H4 (cell line): ENCODE data around the gene ZNF682. TPM values are rescaled to one million over a fixed set of nuclear protein-coding genes. Genes with fewer than 3 reads are reported as not detected.
"Not testable (repeated sequence)": the region's sequence is repeated elsewhere in the genome, so short reads cannot be mapped to it uniquely, and the experiment has no call there.

ENCODE experiments used
- DNase-seq: peaks from one replicate; pipeline ENCODE4 v3.0.0-alpha.2; 2015; ENCODE audit warnings: low spot score
- total RNA-seq: library from RNA; depleted of rRNA; stranded (reverse); fragments of >200 nt; shearing (Covaris generic); gene quantifications from 2 replicates; pipeline ENCODE4 v1.2.3, GENCODE V29; 2014; rRNA removed

The ZNF682 gene
- total RNA-seq, 1 experiment from 2014 or later, result 2.1 TPM

GRCh38 chr19:19997656-19998268 lies 41.5 kb downstream of the ZNF682 start:
- DNase-seq, result no peak

GRCh38 chr19:19966862-19967261 lies 72.4 kb downstream of the ZNF682 start:
- no peak for DNase-seq

GRCh38 chr19:19966126-19966525 lies 73.2 kb downstream of the ZNF682 start:
- DNase-seq, result not testable (repeated sequence)

GRCh38 chr19:19964416-19964815 lies 74.9 kb downstream of the ZNF682 start:
- DNase-seq, result no peak

GRCh38 chr19:19959151-19959799 lies 80.0 kb downstream of the ZNF682 start:
- DNase-seq, result peak; percentile 9

- not testable (repeated sequence) for DNase-seq
These were observed 81.5 kb downstream of the ZNF682 start for GRCh38 chr19:19957766-19958165.

- DNase-seq, result no peak
These were observed 82.8 kb downstream of the ZNF682 start for GRCh38 chr19:19956434-19957075.

- no peak for DNase-seq
These were observed 84.1 kb downstream of the ZNF682 start for GRCh38 chr19:19955208-19955607.

Other genes starting within 250 kb of the ZNF682 start
- gene ZNF506, start 217.8 kb downstream of the ZNF682 start, total RNA-seq, result 15.1 and 18.1 TPM in 2 replicates
- 2.6 and 5.7 TPM in 2 replicates for gene ZNF253, start 173.6 kb downstream of the ZNF682 start, total RNA-seq
- 5.4 and 8.3 TPM in 2 replicates for gene ZNF93, start 138.6 kb downstream of the ZNF682 start, total RNA-seq
- 1.7 and 2.6 TPM in 2 replicates for gene ZNF90, start 38.5 kb upstream of the ZNF682 start, total RNA-seq
- gene ZNF486, start 127.7 kb upstream of the ZNF682 start, total RNA-seq, result 7.5 and 12.0 TPM in 2 replicates